Measurements from ENCODE around the gene KRTAP5-6.

The KRTAP5-6 gene

GRCh38 chr11:1694846-1695547 is 2.0 kb upstream of the KRTAP5-6 start:
- no peak overlapping the region for H3K4me3 ChIP-seq (ENCODE audit: low read depth, low read length)
- DNase-seq (ENCODE audit: low read depth) = no peak

DNA sequence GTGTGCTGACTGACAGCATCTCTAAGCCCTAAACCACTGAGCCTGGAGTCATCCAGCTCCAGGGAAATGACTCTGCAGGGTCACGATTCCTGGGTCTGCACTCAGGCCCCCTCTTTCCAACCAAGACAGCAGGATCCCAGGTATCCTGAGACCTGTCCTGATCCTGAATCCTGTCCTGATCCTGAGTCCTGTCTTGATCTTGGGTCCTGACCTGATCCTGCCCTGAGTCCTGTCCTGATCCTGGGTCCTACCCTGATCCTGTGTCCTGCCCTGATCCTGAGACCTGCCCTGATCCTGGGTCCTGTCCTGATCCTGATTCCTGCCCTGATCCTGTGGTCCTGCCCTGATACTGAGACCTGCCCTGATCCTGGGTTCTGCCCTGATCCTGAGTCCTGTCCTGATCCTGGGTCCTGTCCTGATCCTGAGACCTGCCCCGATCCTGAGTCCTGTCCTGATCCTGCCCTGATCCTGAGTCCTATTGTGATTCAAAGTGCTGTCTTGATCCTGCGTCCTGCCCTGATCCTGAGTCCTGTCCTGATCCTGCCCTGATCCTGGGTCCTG is 1.4 kb upstream of the KRTAP5-6 start:
- no peak overlapping the region for H3K4me3 ChIP-seq (ENCODE audit: low read depth, low read length)
- DNase-seq (ENCODE audit: low read depth) = no peak

DNA sequence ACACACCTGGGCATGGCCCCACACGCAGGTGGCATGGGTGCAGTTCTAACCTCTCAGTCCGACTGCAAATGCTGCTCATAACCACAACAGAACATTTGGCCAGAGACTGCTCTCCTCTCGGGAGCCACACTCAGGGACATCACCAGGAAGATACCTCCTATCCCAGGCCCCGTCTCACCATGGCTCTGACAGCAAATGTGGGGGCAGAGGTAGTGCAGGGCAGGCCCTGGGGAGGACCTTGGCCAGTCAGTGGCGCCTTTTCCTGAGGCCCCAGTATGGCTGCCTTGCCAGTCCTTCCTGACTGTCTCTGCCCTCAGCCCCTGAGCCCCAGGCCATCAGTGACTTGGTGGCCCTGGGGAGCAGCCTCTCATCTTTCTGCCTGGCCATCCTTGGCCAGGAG is 2.8 kb downstream of the KRTAP5-6 start:
- no peak for DNase-seq (ENCODE audit: low read depth)
- no peak overlapping the region for H3K4me3 ChIP-seq (ENCODE audit: low read depth, low read length)

GRCh38 chr11:1701091-1701807 is 4.3 kb downstream of the KRTAP5-6 start:
- no peak for DNase-seq (ENCODE audit: low read depth)

DNA sequence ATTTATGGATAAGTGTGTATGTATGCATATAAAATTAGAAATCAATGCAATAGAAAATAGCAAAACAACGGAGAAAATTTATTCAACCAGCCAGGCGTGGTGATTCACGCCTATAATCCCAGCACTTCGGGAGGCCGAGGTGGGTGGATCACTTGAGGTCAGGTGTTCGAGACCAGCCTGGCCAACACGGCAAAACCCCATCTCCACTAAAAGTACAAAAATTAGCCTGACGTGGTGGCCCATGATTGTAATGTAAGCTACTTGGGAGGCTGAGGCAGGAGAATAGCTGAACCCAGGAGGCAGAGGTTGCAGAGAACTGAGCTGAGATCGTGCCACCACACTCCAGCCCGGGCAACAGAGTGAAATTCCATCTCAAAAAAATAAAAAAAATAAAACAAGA is 5.5 kb downstream of the KRTAP5-6 start:
- DNase-seq (ENCODE audit: low read depth) = no peak
- H3K4me3 ChIP-seq (ENCODE audit: low read depth, low read length) = no peak overlapping the region

More at GRCh38 chr11:1701091-1701807, 4.3 kb downstream of the KRTAP5-6 start:
- no peak overlapping the region for H3K4me3 ChIP-seq (ENCODE audit: low read depth, low read length)

DNA sequence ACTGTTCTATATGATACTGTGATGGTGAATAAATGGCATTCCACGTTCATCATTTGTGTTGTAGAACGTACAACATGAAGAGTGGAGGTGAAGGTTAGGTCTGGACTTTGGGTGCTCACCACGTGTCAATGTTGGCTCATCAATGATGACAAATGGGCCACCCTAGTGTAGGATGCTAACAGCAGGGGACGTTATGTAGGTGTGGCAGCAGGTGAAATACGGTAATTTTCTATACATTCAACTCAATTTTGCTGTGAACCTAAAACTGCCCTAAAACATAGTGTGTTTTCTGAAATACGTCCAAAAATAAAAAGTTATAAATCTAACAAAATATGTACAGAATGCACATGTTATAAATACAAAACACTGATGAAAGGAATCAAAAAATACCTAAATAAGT is 6.2 kb downstream of the KRTAP5-6 start:
- DNase-seq (ENCODE audit: low read depth) = no peak
- H3K4me3 ChIP-seq (ENCODE audit: low read depth, low read length) = no peak overlapping the region

GRCh38 chr11:1705126-1706052 is 8.4 kb downstream of the KRTAP5-6 start:
- no peak overlapping the region for H3K4me3 ChIP-seq (ENCODE audit: low read depth, low read length)
- no peak for DNase-seq (ENCODE audit: low read depth)

DNA sequence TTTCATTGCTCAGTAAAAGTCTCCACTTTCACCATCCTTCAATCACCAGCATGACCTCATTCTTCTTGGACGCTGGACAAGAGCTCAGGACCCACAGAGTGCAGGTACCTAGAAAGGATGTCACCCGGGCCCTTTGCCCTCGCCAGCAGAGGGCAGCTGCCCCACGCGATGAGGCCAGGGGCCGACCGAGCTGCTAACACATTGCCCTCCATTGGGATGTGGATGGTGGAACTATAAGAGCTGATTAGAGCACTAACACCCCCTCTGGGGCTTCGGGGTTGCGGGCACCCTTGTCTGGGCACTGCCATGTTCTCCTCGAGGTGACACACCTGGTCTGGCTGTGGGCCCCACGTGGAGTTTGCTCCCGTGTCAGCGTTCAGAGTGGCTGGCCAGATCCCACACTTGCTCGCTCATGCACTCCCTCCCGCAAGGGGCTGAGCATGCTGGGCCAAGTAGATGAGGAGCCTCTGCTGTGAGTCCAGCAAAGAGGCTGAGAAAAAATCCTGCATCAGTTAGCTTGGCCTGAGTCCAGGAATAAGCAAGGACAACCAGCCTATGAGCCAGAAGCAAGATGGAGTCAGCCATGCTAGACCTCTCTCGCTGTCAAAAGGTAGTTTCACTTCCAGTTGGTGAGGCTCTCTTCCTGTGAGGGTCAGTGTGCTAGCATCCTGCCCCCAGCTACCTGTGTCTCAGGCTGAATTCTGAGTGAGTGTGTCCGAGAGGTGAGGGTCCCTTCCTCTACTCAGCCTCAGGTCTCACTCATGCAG is 9.8 kb downstream of the KRTAP5-6 start:
- DNase-seq (ENCODE audit: low read depth) = no peak
- no peak overlapping the region for H3K4me3 ChIP-seq (ENCODE audit: low read depth, low read length)

DNA sequence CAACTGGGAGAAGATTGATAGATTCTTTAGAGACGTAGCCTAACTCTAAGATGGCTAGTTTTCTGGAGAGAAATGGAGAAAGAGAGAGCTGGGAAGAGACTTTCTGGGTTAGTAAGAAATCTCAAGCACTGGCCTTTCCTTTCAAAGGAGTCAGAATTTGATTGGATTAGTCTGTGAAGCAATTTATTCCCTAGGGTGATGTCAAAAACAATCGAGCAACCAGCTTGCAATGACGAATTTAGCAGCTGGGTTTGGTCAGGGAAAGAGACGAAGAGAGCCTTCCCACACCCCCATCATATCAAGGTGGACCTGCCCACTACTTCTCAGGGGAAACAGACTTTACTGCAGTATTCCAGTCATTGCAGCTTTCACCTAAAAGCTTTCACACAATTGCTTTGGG is 10.8 kb downstream of the KRTAP5-6 start:
- DNase-seq (ENCODE audit: low read depth) = peak; percentile 15
- no peak overlapping the region for H3K4me3 ChIP-seq (ENCODE audit: low read depth, low read length)

GRCh38 chr11:1708716-1709115 is 11.7 kb downstream of the KRTAP5-6 start:
- no peak overlapping the region for H3K4me3 ChIP-seq (ENCODE audit: low read depth, low read length)
- no peak for DNase-seq (ENCODE audit: low read depth)

DNA sequence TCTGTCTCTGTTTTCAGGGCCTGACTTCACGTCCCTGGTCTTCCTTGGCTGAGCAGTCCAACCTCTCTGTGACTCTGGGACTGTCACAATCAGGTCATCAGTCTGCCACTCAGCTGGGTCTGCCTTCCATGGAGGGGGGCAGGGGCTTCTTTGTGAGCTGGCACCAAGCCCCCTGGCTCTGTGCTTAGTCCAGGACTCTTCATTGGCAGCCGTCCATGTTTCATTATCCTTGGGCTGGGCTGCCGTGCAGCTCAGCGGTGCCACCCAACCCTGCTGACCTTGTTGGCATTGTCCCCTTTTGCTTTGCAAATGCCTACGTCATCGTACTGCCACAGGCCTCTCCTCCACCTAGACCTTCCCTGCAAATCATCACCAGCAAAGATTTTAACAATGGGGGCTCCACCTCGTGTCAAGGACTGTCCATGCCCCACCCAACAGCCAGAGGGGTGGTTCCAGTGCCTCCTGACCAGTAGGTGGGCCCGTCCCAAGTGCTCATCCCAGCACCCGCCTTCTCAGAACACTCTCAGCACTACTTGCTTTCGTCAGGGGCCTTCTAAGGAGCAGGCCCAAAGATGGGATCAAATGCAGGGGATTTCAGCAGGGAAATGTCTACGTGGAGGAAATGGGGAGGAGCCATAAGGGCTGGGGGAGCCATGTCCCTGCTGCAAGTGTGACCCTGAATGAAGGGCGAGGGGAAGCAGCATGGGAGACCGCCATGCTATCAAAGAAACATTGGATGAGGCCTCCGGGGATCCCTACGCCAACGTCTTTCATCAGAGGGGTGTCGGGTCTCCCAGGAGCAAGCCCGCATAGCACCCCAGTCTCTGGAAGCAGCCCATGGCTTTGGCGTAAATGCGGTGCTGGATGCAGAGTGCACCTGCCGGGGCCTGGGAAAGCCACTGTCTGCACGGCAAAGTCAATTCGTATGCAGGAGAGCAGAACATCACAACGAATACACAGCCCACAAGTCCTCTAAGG is 18.2 kb downstream of the KRTAP5-6 start:
- H3K4me3 ChIP-seq (ENCODE audit: low read depth, low read length) = no peak overlapping the region
- no peak for DNase-seq (ENCODE audit: low read depth)

DNA sequence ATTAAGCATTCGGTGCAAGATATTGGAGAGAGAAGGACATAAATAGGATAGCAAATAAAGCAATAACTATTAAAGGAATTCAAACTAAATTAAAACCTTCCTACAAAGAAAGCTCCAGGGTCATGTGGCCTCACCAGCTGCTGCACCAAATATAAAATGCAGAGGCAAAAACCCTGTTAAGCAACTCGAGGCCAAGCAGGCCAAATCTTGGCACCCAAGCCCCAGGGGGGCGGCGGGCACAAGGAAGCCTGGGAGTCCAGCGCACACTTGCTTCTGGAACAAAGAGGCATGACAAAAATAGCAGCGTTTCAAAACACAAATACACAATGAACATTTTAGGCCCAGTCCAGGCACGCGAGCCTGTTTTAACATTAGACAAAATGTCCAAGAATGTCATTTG is 20.8 kb downstream of the KRTAP5-6 start:
- DNase-seq (ENCODE audit: low read depth) = no peak

DNA sequence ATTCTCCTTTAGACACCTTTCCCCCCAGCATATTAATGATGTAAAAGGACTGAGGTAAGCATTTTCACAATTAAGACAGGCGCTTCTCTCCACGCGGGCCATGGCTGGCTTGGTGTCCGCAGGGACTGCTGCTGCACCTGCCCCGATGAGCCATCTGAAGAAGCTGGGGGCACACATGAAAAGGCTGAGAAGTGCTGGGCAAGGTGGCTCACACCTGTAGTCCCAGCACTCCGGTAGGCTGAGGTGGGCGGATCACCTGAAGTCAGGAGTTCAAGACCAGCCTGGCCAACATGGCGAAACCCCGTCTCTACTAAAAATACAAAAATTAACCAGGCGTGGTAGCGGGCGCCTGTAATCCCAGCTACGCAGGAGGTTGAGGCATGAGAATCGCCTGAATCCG is 21.3 kb downstream of the KRTAP5-6 start:
- DNase-seq (ENCODE audit: low read depth) = no peak

More for the DNA sequence above, 20.8 kb downstream of the KRTAP5-6 start:
- H3K4me3 ChIP-seq (ENCODE audit: low read depth, low read length) = no peak overlapping the region

DNA sequence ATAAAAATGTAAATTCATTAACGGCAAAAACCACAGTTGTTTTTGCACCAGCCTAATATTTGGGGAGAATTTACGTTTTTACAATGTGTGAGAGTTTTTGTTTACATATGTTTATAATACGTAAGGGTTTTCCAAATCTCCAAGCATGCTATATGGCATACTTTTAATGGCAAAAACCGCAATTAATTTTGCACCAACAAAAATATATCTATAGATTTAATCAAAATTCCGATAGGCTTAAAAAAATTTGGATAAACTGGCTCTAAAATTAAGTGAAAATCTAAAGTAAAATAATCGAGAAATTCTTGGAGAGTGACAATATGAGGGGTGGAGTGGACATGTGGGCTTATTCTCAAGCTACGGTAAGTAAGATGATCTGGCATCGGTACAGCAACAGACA is 22.8 kb downstream of the KRTAP5-6 start:
- DNase-seq (ENCODE audit: low read depth) = no peak
- H3K4me3 ChIP-seq (ENCODE audit: low read depth, low read length) = no peak overlapping the region

More for the DNA sequence above, 21.3 kb downstream of the KRTAP5-6 start:
- no peak overlapping the region for H3K4me3 ChIP-seq (ENCODE audit: low read depth, low read length)

- H3K4me3 ChIP-seq (ENCODE audit: low read depth, low read length) = no peak overlapping the region
- DNase-seq (ENCODE audit: low read depth) = no peak
Measured at GRCh38 chr11:1727096-1727690, 30.2 kb downstream of the KRTAP5-6 start.

GRCh38 chr11:1727861-1728260 is 30.9 kb downstream of the KRTAP5-6 start:
- H3K4me3 ChIP-seq (ENCODE audit: low read depth, low read length) = no peak overlapping the region
- DNase-seq (ENCODE audit: low read depth) = no peak

- no peak overlapping the region for H3K4me3 ChIP-seq (ENCODE audit: low read depth, low read length)
- no peak for DNase-seq (ENCODE audit: low read depth)
Measured at GRCh38 chr11:1728301-1728700, 31.3 kb downstream of the KRTAP5-6 start.
